Progenitor cell of endocrine pancreas (in vitro differentiated cells): Measurements from ENCODE around the gene OR13C4. TPM values are rescaled to one million over a fixed set of nuclear protein-coding genes. Genes with fewer than 3 reads are reported as not detected.

ENCODE experiments used
- DNase-seq: peaks from one replicate; pipeline ENCODE4 v3.0.0; 2021; ENCODE audit warnings: low spot score; ENCODE audit not compliant: unreplicated experiment
- H3K27ac Mint-ChIP-seq: 2 replicates; pipeline ENCODE4 v1.8.0; 2021; ENCODE audit warnings: mild to moderate bottlenecking, moderate library complexity, mixed read lengths
- H3K27me3 Mint-ChIP-seq: 2 replicates; pipeline ENCODE4 v1.8.0; 2021; ENCODE audit warnings: mixed read lengths
- H3K36me3 Mint-ChIP-seq: 2 replicates; pipeline ENCODE4 v1.8.0; 2022; ENCODE audit warnings: mixed read lengths; ENCODE audit not compliant: insufficient read depth
- H3K4me1 Mint-ChIP-seq: 2 replicates; pipeline ENCODE4 v1.8.0; 2021; ENCODE audit warnings: low read depth, mixed read lengths
- H3K4me3 Mint-ChIP-seq: 2 replicates; pipeline ENCODE4 v1.8.0; 2021; ENCODE audit warnings: low read depth, mild to moderate bottlenecking, moderate library complexity, mixed read lengths
- H3K9me3 Mint-ChIP-seq: 2 replicates; pipeline ENCODE4 v1.8.0; 2021; ENCODE audit warnings: low read depth, mixed read lengths
- CTCF ChIP-seq: fragments of 200-600 bp; sonication (generic); IDR thresholded peaks from one replicate; pipeline ENCODE4 v1.5.0; 2021; ENCODE audit warnings: antibody characterized with exemption, mild to moderate bottlenecking; ENCODE audit not compliant: unreplicated experiment
- total RNA-seq: library from RNA; stranded (reverse); gene quantifications from 2 replicates; pipeline ENCODE4 v1.2.1, GENCODE V29; 2021

Gene OR13C4
- total RNA-seq, 1 donor from 2014 or later, result not detected

GRCh38 chr9:104556830-104557634 lies 30.0 kb upstream of the OR13C4 start:
- Mint-ChIP-seq H3K4me1 (no peaks in the 10 kb centered on the region), H3K27ac (no peak overlapping the region), H3K36me3 (peaks cover 1% of the 10 kb centered on the region), H3K9me3 (peaks cover 19% of the 10 kb centered on the region), H3K4me3 (no peak overlapping the region), H3K27me3 (no peaks in the 10 kb centered on the region)
- TF ChIP-seq CTCF, result no peak
- no peak for DNase-seq

- H3K36me3 Mint-ChIP-seq, result peaks cover 1% of the 10 kb centered on the region
- H3K4me3 Mint-ChIP-seq, result no peak overlapping the region
- no peak for TF ChIP-seq CTCF
- H3K27me3 Mint-ChIP-seq, result no peaks in the 10 kb centered on the region
- H3K27ac Mint-ChIP-seq, result no peak overlapping the region
- H3K9me3 Mint-ChIP-seq, result peaks cover 19% of the 10 kb centered on the region
- H3K4me1 Mint-ChIP-seq, result no peaks in the 10 kb centered on the region
- DNase-seq, result no peak
Observed at GRCh38 chr9:104555521-104555920, 28.5 kb upstream of the OR13C4 start.

GRCh38 chr9:104553261-104553660 lies 26.3 kb upstream of the OR13C4 start:
- Mint-ChIP-seq H3K4me3 (no peak overlapping the region), H3K27ac (no peak overlapping the region), H3K27me3 (no peaks in the 10 kb centered on the region), H3K9me3 (peaks cover 9% of the 10 kb centered on the region), H3K4me1 (no peaks in the 10 kb centered on the region), H3K36me3 (no peaks in the 10 kb centered on the region)
- DNase-seq, result no peak
- TF ChIP-seq CTCF, result no peak

- Mint-ChIP-seq H3K4me1 (no peaks in the 10 kb centered on the region), H3K36me3 (no peaks in the 10 kb centered on the region), H3K27me3 (no peaks in the 10 kb centered on the region), H3K9me3 (no peaks in the 10 kb centered on the region), H3K27ac (no peak overlapping the region), H3K4me3 (no peak overlapping the region)
- no peak for TF ChIP-seq CTCF
- DNase-seq, result no peak
Observed at GRCh38 chr9:104544644-104545043, 17.6 kb upstream of the OR13C4 start.

- no peaks in the 10 kb centered on the region for H3K4me1 Mint-ChIP-seq
- H3K36me3 Mint-ChIP-seq, result no peaks in the 10 kb centered on the region
- no peak overlapping the region for H3K4me3 Mint-ChIP-seq
- DNase-seq, result no peak
- H3K9me3 Mint-ChIP-seq, result no peaks in the 10 kb centered on the region
- peak overlapping the region; percentile 26 for H3K27ac Mint-ChIP-seq
- no peaks in the 10 kb centered on the region for H3K27me3 Mint-ChIP-seq
- no peak for TF ChIP-seq CTCF
Observed at GRCh38 chr9:104539275-104539674, 12.3 kb upstream of the OR13C4 start.
